MM.1S (cell line): ENCODE results near the gene BRIP1.

Source experiments
- EZH2 ChIP-seq: fragments of 300-600 bp; sonication (generic); optimal IDR thresholded peaks from 2 replicates; pipeline ENCODE3; 2017; ENCODE audit warnings: low read depth, mild to moderate bottlenecking, antibody characterized with exemption, low read length, mixed read lengths
- TF ChIP-seq, protein P1 (sequence below): fragments of 300-600 bp; sonication (generic); IDR thresholded peaks from 2 replicates; pipeline ENCODE4 v1.5.1; 2016; ENCODE audit warnings: antibody characterized with exemption, low read length, mixed read lengths

DNA sequence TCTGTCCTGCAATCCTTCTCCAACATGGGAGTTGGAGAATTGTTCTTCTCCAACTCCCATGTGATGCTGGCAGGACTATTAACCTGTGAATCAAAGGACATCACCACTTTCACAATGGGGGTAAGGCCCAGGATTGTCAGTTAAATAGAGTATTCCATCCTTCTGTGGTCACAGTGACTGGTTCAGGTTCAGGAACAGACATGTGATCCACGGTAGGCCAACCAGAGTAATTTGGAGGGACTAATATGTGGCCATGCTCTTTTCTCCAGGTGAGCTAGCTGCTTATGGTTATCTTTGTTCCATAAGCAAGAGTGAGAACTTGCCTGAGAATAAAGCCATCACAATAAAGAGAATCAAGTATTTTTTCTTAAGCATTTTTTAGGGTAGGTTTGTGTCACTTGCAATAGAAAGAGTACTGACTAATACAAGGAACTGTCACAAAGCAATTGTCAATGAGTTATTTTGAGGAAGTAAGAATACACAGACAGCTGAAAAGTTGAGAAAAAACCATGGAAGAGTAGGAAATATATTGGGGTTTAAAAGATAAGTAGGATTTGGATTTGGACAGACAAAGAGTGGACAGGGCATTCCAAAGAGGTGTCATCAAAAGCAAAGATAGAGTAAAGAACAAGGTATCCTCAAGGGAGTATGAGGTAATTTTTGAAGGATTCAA, 63.4 kb downstream of the BRIP1 start:
- TF ChIP-seq, protein P1, sequence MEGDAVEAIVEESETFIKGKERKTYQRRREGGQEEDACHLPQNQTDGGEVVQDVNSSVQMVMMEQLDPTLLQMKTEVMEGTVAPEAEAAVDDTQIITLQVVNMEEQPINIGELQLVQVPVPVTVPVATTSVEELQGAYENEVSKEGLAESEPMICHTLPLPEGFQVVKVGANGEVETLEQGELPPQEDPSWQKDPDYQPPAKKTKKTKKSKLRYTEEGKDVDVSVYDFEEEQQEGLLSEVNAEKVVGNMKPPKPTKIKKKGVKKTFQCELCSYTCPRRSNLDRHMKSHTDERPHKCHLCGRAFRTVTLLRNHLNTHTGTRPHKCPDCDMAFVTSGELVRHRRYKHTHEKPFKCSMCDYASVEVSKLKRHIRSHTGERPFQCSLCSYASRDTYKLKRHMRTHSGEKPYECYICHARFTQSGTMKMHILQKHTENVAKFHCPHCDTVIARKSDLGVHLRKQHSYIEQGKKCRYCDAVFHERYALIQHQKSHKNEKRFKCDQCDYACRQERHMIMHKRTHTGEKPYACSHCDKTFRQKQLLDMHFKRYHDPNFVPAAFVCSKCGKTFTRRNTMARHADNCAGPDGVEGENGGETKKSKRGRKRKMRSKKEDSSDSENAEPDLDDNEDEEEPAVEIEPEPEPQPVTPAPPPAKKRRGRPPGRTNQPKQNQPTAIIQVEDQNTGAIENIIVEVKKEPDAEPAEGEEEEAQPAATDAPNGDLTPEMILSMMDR: no peak
- TF ChIP-seq EZH2: no peak
